H9 (cell line): ENCODE measurements around the gene CREG1. TPM values are rescaled to one million over a fixed set of nuclear protein-coding genes. Genes with fewer than 3 reads are reported as not detected.

Experiments used
- DNase-seq: peaks from one replicate; pipeline ENCODE4 v3.0.0-alpha.2; 2017
- H2AFZ ChIP-seq: one replicate; pipeline ENCODE4 v1.6.1; 2013; ENCODE audit warnings: mild to moderate bottlenecking, low read length, control low read depth, moderate library complexity
- H2AK5ac ChIP-seq: 2 replicates; pipeline ENCODE4 v1.6.1; 2013; ENCODE audit warnings: low read length, control low read depth, mixed read lengths; ENCODE audit not compliant: insufficient read length
- H2BK120ac ChIP-seq: one replicate; pipeline ENCODE4 v1.6.1; 2013; ENCODE audit warnings: low read depth, mild to moderate bottlenecking, low read length, control low read depth, inconsistent platforms; ENCODE audit not compliant: poor library complexity, severe bottlenecking
- H2BK12ac ChIP-seq: 2 replicates; pipeline ENCODE4 v1.6.1; 2013; ENCODE audit warnings: low read length, control low read depth, mixed read lengths, low read depth; ENCODE audit not compliant: insufficient read length
- H2BK15ac ChIP-seq: 2 replicates; pipeline ENCODE4 v1.6.1; 2013; ENCODE audit warnings: low read depth, low read length, control low read depth
- H2BK20ac ChIP-seq: one replicate; pipeline ENCODE4 v1.6.1; 2013; ENCODE audit warnings: low read depth, mild to moderate bottlenecking, low read length, control low read depth, inconsistent platforms; ENCODE audit not compliant: poor library complexity, severe bottlenecking
- H2BK5ac ChIP-seq: 2 replicates; pipeline ENCODE4 v1.6.1; 2013; ENCODE audit warnings: low read length, control low read depth, mixed read lengths; ENCODE audit not compliant: insufficient read length
- H3K14ac ChIP-seq: 2 replicates; pipeline ENCODE4 v1.6.1; 2013; ENCODE audit warnings: low read length, control low read depth; ENCODE audit not compliant: insufficient read depth
- H3K18ac ChIP-seq: 2 replicates; pipeline ENCODE4 v1.6.1; 2013; ENCODE audit warnings: low read depth, mild to moderate bottlenecking, mixed read lengths, low read length, control low read depth; ENCODE audit not compliant: insufficient read length
- H3K23ac ChIP-seq: 2 replicates; pipeline ENCODE4 v1.6.1; 2013; ENCODE audit warnings: low read length, control low read depth, mixed read lengths, low read depth; ENCODE audit not compliant: insufficient read length
- H3K23me2 ChIP-seq: 2 replicates; pipeline ENCODE4 v1.6.1; 2013; ENCODE audit warnings: low read depth, mild to moderate bottlenecking, mixed read lengths, low read length, control low read depth; ENCODE audit not compliant: insufficient read length, poor library complexity, severe bottlenecking
- H3K27ac ChIP-seq: 2 replicates; pipeline ENCODE4 v1.5.1; 2013; ENCODE audit warnings: low read length, control low read depth, mixed read lengths, low read depth; ENCODE audit not compliant: insufficient read length
- H3K27me3 ChIP-seq: 2 replicates; pipeline ENCODE4 v1.6.1; 2013; ENCODE audit warnings: low read length, control low read depth, inconsistent platforms; ENCODE audit not compliant: insufficient read depth
- H3K4ac ChIP-seq: 2 replicates; pipeline ENCODE4 v1.6.1; 2013; ENCODE audit warnings: low read depth, mild to moderate bottlenecking, control low read depth, inconsistent platforms, low read length, moderate library complexity
- H3K4me1 ChIP-seq: 2 replicates; pipeline ENCODE4 v1.6.1; 2013; ENCODE audit warnings: low read length, control low read depth, inconsistent platforms; ENCODE audit not compliant: insufficient read depth
- H3K4me2 ChIP-seq: 2 replicates; pipeline ENCODE4 v1.6.1; 2013; ENCODE audit warnings: low read length, control low read depth, mixed read lengths; ENCODE audit not compliant: insufficient read length, insufficient read depth
- H3K56ac ChIP-seq: 2 replicates; pipeline ENCODE4 v1.6.1; 2013; ENCODE audit warnings: low read depth, mild to moderate bottlenecking, mixed read lengths, low read length, control low read depth; ENCODE audit not compliant: insufficient read length
- H3K79me1 ChIP-seq: 2 replicates; pipeline ENCODE4 v1.6.1; 2013; ENCODE audit warnings: low read depth, mild to moderate bottlenecking, moderate library complexity, low read length, control low read depth, inconsistent platforms; ENCODE audit not compliant: insufficient read depth, poor library complexity, severe bottlenecking
- H3K79me2 ChIP-seq: 2 replicates; pipeline ENCODE4 v1.6.1; 2013; ENCODE audit warnings: low read length, control low read depth, inconsistent platforms; ENCODE audit not compliant: insufficient read depth
- H3K9ac ChIP-seq: 2 replicates; pipeline ENCODE4 v1.6.1; 2013; ENCODE audit warnings: low read length, control low read depth, mixed read lengths; ENCODE audit not compliant: insufficient read length; ENCODE audit errors: extremely low read depth
- H3K9me3 ChIP-seq: one replicate; pipeline ENCODE4 v1.6.1; 2013; ENCODE audit warnings: low read depth, low read length, inconsistent platforms; ENCODE audit not compliant: control insufficient read depth
- H3T11ph ChIP-seq: one replicate; pipeline ENCODE4 v1.6.1; 2013; ENCODE audit warnings: mild to moderate bottlenecking, low read length, control low read depth, inconsistent platforms
- H4K20me1 ChIP-seq: one replicate; pipeline ENCODE4 v1.6.1; 2013; ENCODE audit not compliant: control insufficient read depth, insufficient read length, insufficient read depth
- H4K5ac ChIP-seq: 2 replicates; pipeline ENCODE4 v1.6.1; 2013; ENCODE audit warnings: low read depth, mild to moderate bottlenecking, mixed read lengths, low read length, control low read depth; ENCODE audit not compliant: insufficient read length
- H4K8ac ChIP-seq: replicated peaks from 2 replicates; pipeline ENCODE4 v1.6.1; 2013; ENCODE audit warnings: low read length, control low read depth, mixed read lengths, low read depth; ENCODE audit not compliant: insufficient read length
- H4K91ac ChIP-seq: 2 replicates; pipeline ENCODE4 v1.6.1; 2013; ENCODE audit warnings: low read depth, mild to moderate bottlenecking, moderate library complexity, mixed read lengths, low read length, control low read depth; ENCODE audit not compliant: insufficient read length
- H3K27ac Mint-ChIP-seq, 3 experiments: 2 replicates in 2 of 3; 3 replicates in 1 of 3; pipeline ENCODE4 v1.8.0; 2020 to 2021; ENCODE audit warnings: mixed read lengths in 3 of 3, mild to moderate bottlenecking in 1 of 3, moderate library complexity in 1 of 3
- H3K27me3 Mint-ChIP-seq: 2 replicates; pipeline ENCODE4 v1.8.0; 2021; ENCODE audit warnings: low read depth, mild to moderate bottlenecking, moderate library complexity, mixed read lengths
- H3K36me3 Mint-ChIP-seq, 3 experiments: 2 replicates in 2 of 3; 3 replicates in 1 of 3; pipeline ENCODE4 v1.8.0; 2020 to 2021; ENCODE audit warnings: low read depth in 3 of 3, mixed read lengths in 3 of 3; ENCODE audit not compliant: insufficient read depth in 1 of 3
- H3K4me1 Mint-ChIP-seq, 2 experiments: 2 replicates each; pipeline ENCODE4 v1.8.0; 2020; ENCODE audit warnings: mixed read lengths in 2 of 2
- H3K4me3 Mint-ChIP-seq, 2 experiments: 2 replicates in 1 of 2; 3 replicates in 1 of 2; pipeline ENCODE4 v1.8.0; 2020 to 2021; ENCODE audit warnings: mild to moderate bottlenecking in 2 of 2, mixed read lengths in 2 of 2, moderate library complexity in 1 of 2
- H3K9me3 Mint-ChIP-seq, 2 experiments: 2 replicates in 1 of 2; 3 replicates in 1 of 2; pipeline ENCODE4 v1.8.0; 2020; ENCODE audit warnings: mild to moderate bottlenecking in 2 of 2, mixed read lengths in 2 of 2, moderate library complexity in 1 of 2
- total RNA-seq: library from RNA; stranded (reverse); gene quantifications from 2 replicates; pipeline ENCODE4 v1.2.1, GENCODE V29; 2021
- TF ChIP-seq, protein P1 (sequence below): fragments of 200-600 bp; sonication (generic); conservative IDR thresholded peaks from 3 replicates; pipeline ENCODE4 v1.8.0; 2021; ENCODE audit warnings: antibody characterized with exemption, mild to moderate bottlenecking

The CREG1 gene
- total RNA-seq, 1 experiment from 2014 or later = 19.8 TPM

DNA sequence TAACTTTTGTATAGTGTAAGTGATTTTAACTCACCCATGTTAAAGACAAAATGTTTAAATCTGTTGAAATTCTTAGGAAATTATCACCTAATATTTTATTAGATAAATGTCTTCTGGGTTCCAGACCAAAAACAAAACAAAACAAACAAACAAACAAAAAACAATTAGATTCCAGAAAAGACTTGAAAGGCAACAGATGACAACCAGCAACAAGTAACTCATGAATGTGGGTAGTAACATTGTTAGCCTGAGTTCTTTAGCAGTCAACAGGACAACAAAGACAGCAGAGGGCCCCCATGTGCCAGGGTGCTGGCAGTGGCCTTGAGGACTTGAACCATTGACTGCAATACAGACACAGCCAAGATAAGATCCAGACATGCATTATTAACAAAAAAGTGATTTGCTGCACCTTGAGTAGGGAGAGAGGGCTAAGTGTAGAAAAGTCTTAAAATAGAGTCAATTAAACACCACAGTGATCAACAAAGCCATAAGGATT is 32.8 kb downstream of the CREG1 start:
- Histone ChIP-seq H4K91ac (no peak overlapping the region), H4K5ac (no peak overlapping the region), H3K9me3 (no peaks in the 10 kb centered on the region), H3K4ac (no peak overlapping the region), H4K20me1 (no peaks in the 10 kb centered on the region), H3K23ac (no peak overlapping the region), H2BK15ac (no peak overlapping the region), H3K4me1 (no peaks in the 10 kb centered on the region), H3K79me1 (no peaks in the 10 kb centered on the region), H4K8ac (no peak overlapping the region), H2AK5ac (no peak overlapping the region), H3K79me2 (no peaks in the 10 kb centered on the region), H3T11ph (no peak overlapping the region), H3K27me3 (no peaks in the 10 kb centered on the region), H3K9ac (no peak overlapping the region), H3K14ac (no peak overlapping the region), H2BK5ac (no peak overlapping the region), H3K56ac (no peak overlapping the region), H3K18ac (no peak overlapping the region), H2BK120ac (no peak overlapping the region), H2AFZ (no peak overlapping the region), H3K23me2 (no peaks in the 10 kb centered on the region), H3K4me2 (no peak overlapping the region), H2BK20ac (no peak overlapping the region), H3K27ac (no peak overlapping the region), H2BK12ac (no peak overlapping the region)
- Mint-ChIP-seq H3K36me3 (no peaks in the 10 kb centered on the region), H3K9me3 (no peaks in the 10 kb centered on the region), H3K27me3 (peaks cover 8% of the 10 kb centered on the region), H3K4me3 (no peak overlapping the region), H3K27ac (no peak overlapping the region), H3K4me1 (peaks cover 0 to 6% of the 10 kb centered on the region in 2 experiments; a peak in 2 of 4 replicates)
- no peak for DNase-seq
- TF ChIP-seq, protein P1, sequence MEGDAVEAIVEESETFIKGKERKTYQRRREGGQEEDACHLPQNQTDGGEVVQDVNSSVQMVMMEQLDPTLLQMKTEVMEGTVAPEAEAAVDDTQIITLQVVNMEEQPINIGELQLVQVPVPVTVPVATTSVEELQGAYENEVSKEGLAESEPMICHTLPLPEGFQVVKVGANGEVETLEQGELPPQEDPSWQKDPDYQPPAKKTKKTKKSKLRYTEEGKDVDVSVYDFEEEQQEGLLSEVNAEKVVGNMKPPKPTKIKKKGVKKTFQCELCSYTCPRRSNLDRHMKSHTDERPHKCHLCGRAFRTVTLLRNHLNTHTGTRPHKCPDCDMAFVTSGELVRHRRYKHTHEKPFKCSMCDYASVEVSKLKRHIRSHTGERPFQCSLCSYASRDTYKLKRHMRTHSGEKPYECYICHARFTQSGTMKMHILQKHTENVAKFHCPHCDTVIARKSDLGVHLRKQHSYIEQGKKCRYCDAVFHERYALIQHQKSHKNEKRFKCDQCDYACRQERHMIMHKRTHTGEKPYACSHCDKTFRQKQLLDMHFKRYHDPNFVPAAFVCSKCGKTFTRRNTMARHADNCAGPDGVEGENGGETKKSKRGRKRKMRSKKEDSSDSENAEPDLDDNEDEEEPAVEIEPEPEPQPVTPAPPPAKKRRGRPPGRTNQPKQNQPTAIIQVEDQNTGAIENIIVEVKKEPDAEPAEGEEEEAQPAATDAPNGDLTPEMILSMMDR = peak; percentile 35; the same call in 1 of the 3 replicates
